ENCODE data around the gene CACNG6.

CACNG6 gene

GRCh38 chr19:53978975-53979801, 12.2 kb upstream of the CACNG6 start:
- H3K9ac ChIP-seq (ENCODE audit: low read depth, low read length): no peak overlapping the region
- no peaks in the 10 kb centered on the region for H3K4me1 ChIP-seq (ENCODE audit: insufficient read depth, low read length)
- H3K27ac ChIP-seq (ENCODE audit: low read length): no peak overlapping the region
- no peak for ATAC-seq (ENCODE audit: insufficient read depth, low read depth)
- no peaks in the 10 kb centered on the region for H3K9me3 ChIP-seq (ENCODE audit: insufficient read depth, low read length, severe bottlenecking)
- H3K4me3 ChIP-seq (ENCODE audit: low read depth in 1 of 2, low read length in 2 of 2): no peak overlapping the region
- H3K36me3 ChIP-seq (ENCODE audit: insufficient read depth, low read length): no peaks in the 10 kb centered on the region
- no peak for TF ChIP-seq EZH2 (IDR thresholded peaks at IDR 0.05; ENCODE audit: borderline replicate concordance, low read depth, low read length, severe bottlenecking)
- TF ChIP-seq, protein P1, sequence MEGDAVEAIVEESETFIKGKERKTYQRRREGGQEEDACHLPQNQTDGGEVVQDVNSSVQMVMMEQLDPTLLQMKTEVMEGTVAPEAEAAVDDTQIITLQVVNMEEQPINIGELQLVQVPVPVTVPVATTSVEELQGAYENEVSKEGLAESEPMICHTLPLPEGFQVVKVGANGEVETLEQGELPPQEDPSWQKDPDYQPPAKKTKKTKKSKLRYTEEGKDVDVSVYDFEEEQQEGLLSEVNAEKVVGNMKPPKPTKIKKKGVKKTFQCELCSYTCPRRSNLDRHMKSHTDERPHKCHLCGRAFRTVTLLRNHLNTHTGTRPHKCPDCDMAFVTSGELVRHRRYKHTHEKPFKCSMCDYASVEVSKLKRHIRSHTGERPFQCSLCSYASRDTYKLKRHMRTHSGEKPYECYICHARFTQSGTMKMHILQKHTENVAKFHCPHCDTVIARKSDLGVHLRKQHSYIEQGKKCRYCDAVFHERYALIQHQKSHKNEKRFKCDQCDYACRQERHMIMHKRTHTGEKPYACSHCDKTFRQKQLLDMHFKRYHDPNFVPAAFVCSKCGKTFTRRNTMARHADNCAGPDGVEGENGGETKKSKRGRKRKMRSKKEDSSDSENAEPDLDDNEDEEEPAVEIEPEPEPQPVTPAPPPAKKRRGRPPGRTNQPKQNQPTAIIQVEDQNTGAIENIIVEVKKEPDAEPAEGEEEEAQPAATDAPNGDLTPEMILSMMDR (IDR thresholded peaks at IDR 0.05; ENCODE audit: borderline replicate concordance, extremely low read depth, low read length, poor library complexity, severe bottlenecking): no peak
- no peaks in the 10 kb centered on the region for H4K20me1 ChIP-seq (ENCODE audit: insufficient read depth, low read length)
- H2AFZ ChIP-seq (ENCODE audit: low read depth, low read length): no peak overlapping the region
- no peak overlapping the region for H3K4me2 ChIP-seq (ENCODE audit: insufficient read depth, low read length)
- no peak for DNase-seq
- H3K27me3 ChIP-seq (ENCODE audit: insufficient read depth, low read length, poor library complexity): no peaks in the 10 kb centered on the region
- H3K79me2 ChIP-seq (ENCODE audit: insufficient read depth, low read length): no peaks in the 10 kb centered on the region

DNA sequence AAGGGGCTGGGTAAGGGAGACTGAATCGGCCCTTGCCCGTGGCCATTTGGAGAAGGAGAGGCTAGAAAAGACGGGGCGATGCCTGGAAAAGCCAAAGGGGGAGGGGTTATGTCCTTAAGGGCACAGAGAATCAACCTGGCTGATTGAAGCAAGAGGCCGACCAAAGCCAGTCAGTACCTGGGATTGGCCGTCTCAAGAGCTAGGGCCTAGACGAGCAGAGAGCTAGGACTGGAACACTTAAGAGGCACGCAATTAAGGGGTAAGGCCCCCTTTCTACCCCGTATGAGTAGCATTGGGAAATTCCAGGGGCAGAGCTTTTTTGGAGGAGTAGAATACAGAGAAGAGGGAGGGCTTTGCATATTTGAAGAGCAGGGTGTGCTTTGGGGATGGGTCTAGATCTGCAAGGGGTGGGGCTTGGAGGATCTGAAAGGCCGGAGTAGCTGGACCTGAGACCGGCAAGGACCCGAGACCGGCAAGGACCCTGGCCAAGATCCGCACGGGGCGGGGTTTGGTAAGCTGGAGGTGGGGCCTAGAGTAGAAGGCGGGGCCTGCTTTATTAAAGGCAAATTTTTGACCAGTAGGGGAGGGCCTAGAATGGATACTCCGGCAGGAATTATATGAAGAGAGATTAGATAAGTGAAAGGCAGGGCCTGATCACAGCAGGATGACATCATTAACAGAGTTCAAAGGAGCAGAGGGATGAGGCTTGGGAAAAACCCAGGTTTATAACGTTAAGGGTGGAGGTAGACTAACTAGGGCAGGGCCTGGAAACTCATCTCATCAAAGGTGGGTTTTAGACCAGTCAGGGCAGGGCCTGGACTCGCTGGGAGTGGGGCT, 10.7 kb upstream of the CACNG6 start:
- Histone ChIP-seq H3K79me2 (ENCODE audit: insufficient read depth, low read length) (no peaks in the 10 kb centered on the region), H3K27me3 (ENCODE audit: insufficient read depth, low read length, poor library complexity) (no peaks in the 10 kb centered on the region), H3K4me1 (ENCODE audit: insufficient read depth, low read length) (no peaks in the 10 kb centered on the region), H3K9ac (ENCODE audit: low read depth, low read length) (no peak overlapping the region), H4K20me1 (ENCODE audit: insufficient read depth, low read length) (no peaks in the 10 kb centered on the region), H3K9me3 (ENCODE audit: insufficient read depth, low read length, severe bottlenecking) (no peaks in the 10 kb centered on the region), H3K27ac (ENCODE audit: low read length) (no peak overlapping the region), H2AFZ (ENCODE audit: low read depth, low read length) (no peak overlapping the region), H3K4me2 (ENCODE audit: insufficient read depth, low read length) (no peak overlapping the region), H3K4me3 (ENCODE audit: low read depth in 1 of 2, low read length in 2 of 2) (no peak overlapping the region), H3K36me3 (ENCODE audit: insufficient read depth, low read length) (no peaks in the 10 kb centered on the region)
- TF ChIP-seq EZH2 (IDR thresholded peaks at IDR 0.05; ENCODE audit: borderline replicate concordance, low read depth, low read length, severe bottlenecking): no peak
- TF ChIP-seq, protein P1 (IDR thresholded peaks at IDR 0.05; ENCODE audit: borderline replicate concordance, extremely low read depth, low read length, poor library complexity, severe bottlenecking): no peak
- ATAC-seq (ENCODE audit: insufficient read depth, low read depth) (no peak), DNase-seq (no peak)

DNA sequence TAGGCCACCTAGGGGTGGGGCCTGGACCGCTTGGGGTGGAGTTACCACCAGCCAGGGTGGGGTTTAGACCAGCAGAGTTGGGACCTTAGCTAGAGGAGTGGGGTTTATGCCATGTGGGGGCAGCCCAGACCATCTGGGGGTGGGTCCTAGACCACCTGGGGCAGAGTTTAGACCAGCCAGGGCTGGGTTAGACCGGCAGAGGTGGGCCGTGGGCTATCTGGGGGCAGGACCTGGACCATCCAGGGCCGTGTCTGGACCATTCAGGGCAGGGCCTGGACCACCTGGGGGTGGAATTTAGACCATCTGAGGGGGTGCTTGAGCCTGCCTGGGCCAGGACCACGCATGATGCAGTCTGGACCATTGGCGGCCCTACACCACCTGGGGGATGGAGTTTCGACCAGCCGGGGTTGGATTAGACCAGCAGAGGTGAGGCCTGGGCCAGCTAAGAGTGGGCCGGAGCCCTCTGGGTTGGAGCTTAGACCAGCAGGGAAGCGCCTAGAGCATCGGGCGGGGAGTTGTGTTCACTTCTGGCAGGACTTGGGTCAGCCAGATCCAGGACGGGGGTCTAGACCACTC, 10.0 kb upstream of the CACNG6 start:
- Histone ChIP-seq H3K79me2 (ENCODE audit: insufficient read depth, low read length) (no peaks in the 10 kb centered on the region), H3K4me2 (ENCODE audit: insufficient read depth, low read length) (no peak overlapping the region), H3K9me3 (ENCODE audit: insufficient read depth, low read length, severe bottlenecking) (no peaks in the 10 kb centered on the region), H3K4me3 (ENCODE audit: low read depth in 1 of 2, low read length in 2 of 2) (no peak overlapping the region), H3K36me3 (ENCODE audit: insufficient read depth, low read length) (no peaks in the 10 kb centered on the region), H3K9ac (ENCODE audit: low read depth, low read length) (no peak overlapping the region), H3K27ac (ENCODE audit: low read length) (no peak overlapping the region), H2AFZ (ENCODE audit: low read depth, low read length) (no peak overlapping the region), H3K4me1 (ENCODE audit: insufficient read depth, low read length) (no peaks in the 10 kb centered on the region), H4K20me1 (ENCODE audit: insufficient read depth, low read length) (no peaks in the 10 kb centered on the region), H3K27me3 (ENCODE audit: insufficient read depth, low read length, poor library complexity) (no peaks in the 10 kb centered on the region)
- ATAC-seq (ENCODE audit: insufficient read depth, low read depth) (no peak), DNase-seq (no peak)
- TF ChIP-seq EZH2 (IDR thresholded peaks at IDR 0.05; ENCODE audit: borderline replicate concordance, low read depth, low read length, severe bottlenecking): no peak
- TF ChIP-seq, protein P1 (IDR thresholded peaks at IDR 0.05; ENCODE audit: borderline replicate concordance, extremely low read depth, low read length, poor library complexity, severe bottlenecking): no peak
